Endothelial cell of umbilical vein (primary cell): ENCODE measurements around the gene BLOC1S1. TPM values are rescaled to one million over a fixed set of nuclear protein-coding genes. Genes with fewer than 3 reads are reported as not detected.

ENCODE experiments used
- BruUV-seq: library from RNA; stranded (reverse); fragments of 400-500 nt; replicated peaks from 2 replicates; lab custom pipeline; 2021; lab: Mats Ljungman, UMichigan
- CTCF ChIA-PET: fragments of 300-600, 350-600 bp; sonication (Branson Sonifier 250); formaldehyde crosslinking; loops from one replicate; lab custom pipeline; 2021; ENCODE audit warnings: antibody characterized with exemption, inconsistent platforms; lab: Charles Lee
- POLR2A ChIA-PET: fragments of 300-600, 350-600 bp; sonication (Branson Sonifier 250); formaldehyde crosslinking; loops from one replicate; lab custom pipeline; 2021; ENCODE audit warnings: antibody characterized with exemption, inconsistent platforms; lab: Charles Lee
- DNase-seq: peaks from one replicate; pipeline ENCODE4 v3.0.0-alpha.2; 2011; ENCODE audit warnings: low read depth, low spot score
- FAIRE-seq: peaks from 2 replicates; lab custom pipeline; 2011; peaks lifted over from hg19 to GRCh38; lab: Jason Lieb, UNC
- H2AFZ ChIP-seq: 2 replicates; pipeline ENCODE4 v1.6.0; 2012; ENCODE audit warnings: low read depth, low read length, control low read depth, inconsistent platforms
- H3K27ac ChIP-seq: 2 replicates; pipeline ENCODE4 v1.5.1; 2011; ENCODE audit warnings: low read depth, mild to moderate bottlenecking, control low read depth, low read length, moderate library complexity; ENCODE audit not compliant: insufficient read depth
- H3K27me3 ChIP-seq, 2 experiments: 2 replicates each; pipeline versions ENCODE4 v1.6.0 to v1.6.1; 2011; ENCODE audit warnings: low read length in 2 of 2, mixed read lengths in 1 of 2; ENCODE audit not compliant: control insufficient read depth in 2 of 2, insufficient read depth in 2 of 2
- H3K36me3 ChIP-seq, 2 experiments: 2 replicates in 1 of 2; 3 replicates in 1 of 2; pipeline ENCODE4 v1.5.1; 2011; ENCODE audit warnings: low read length in 2 of 2, mild to moderate bottlenecking in 1 of 2, moderate library complexity in 1 of 2; ENCODE audit not compliant: control insufficient read depth in 2 of 2, insufficient read depth in 2 of 2; ENCODE audit errors: extremely low read depth in 1 of 2
- H3K4me1 ChIP-seq: 3 replicates; pipeline ENCODE4 v1.5.1; 2011; ENCODE audit warnings: mild to moderate bottlenecking, low read length; ENCODE audit not compliant: control insufficient read depth, insufficient read depth; ENCODE audit errors: extremely low read depth
- H3K4me2 ChIP-seq: 2 replicates; pipeline ENCODE4 v1.6.1; 2011; ENCODE audit warnings: low read length, control low read depth, mixed read lengths; ENCODE audit not compliant: insufficient read depth
- H3K4me3 ChIP-seq, 3 experiments: fragments of 200-600 bp in 1 of 3; sonication (generic), shearing (Covaris generic) in 1 of 3; replicated peaks in 1 of 3; 2 replicates each; pipeline ENCODE4 v1.5.1; 2011 to 2016; ENCODE audit warnings: control low read depth in 3 of 3, low read length in 3 of 3, mild to moderate bottlenecking in 2 of 3, inconsistent platforms in 1 of 3, low read depth in 1 of 3, moderate library complexity in 1 of 3; ENCODE audit not compliant: insufficient read depth in 1 of 3
- H3K79me2 ChIP-seq: 2 replicates; pipeline ENCODE4 v1.6.0; 2012; ENCODE audit warnings: low read length, inconsistent platforms; ENCODE audit not compliant: control insufficient read depth, insufficient read depth
- H3K9ac ChIP-seq: replicated peaks from 2 replicates; pipeline ENCODE3; 2011; ENCODE audit warnings: low read length, control low read depth; ENCODE audit not compliant: insufficient read depth; ENCODE audit errors: extremely low read depth
- H3K9me1 ChIP-seq: replicated peaks from 3 replicates; pipeline ENCODE4 v1.6.0; 2011; ENCODE audit warnings: mild to moderate bottlenecking, low read length; ENCODE audit not compliant: control insufficient read depth, insufficient read depth; ENCODE audit errors: extremely low read depth
- H3K9me3 ChIP-seq: replicated peaks from 2 replicates; pipeline ENCODE4 v1.5.1; 2012; ENCODE audit warnings: low read length, inconsistent platforms; ENCODE audit not compliant: control insufficient read depth, insufficient read depth
- H4K20me1 ChIP-seq: replicated peaks from 2 replicates; pipeline ENCODE3; 2011; ENCODE audit warnings: mild to moderate bottlenecking, low read length; ENCODE audit not compliant: control insufficient read depth, insufficient read depth; ENCODE audit errors: extremely low read depth
- CTCF ChIP-seq, 2 donors: IDR thresholded peaks; 1 replicate in 1 of 2; 2 replicates in 1 of 2; pipeline ENCODE4 v1.5.1; 2011; ENCODE audit warnings: low read length in 2 of 2, mild to moderate bottlenecking in 2 of 2, moderate library complexity in 2 of 2, control low read depth in 1 of 2, inconsistent platforms in 1 of 2, low read depth in 1 of 2; ENCODE audit not compliant: insufficient read depth in 1 of 2; ENCODE audit errors: extremely low read depth in 1 of 2
- EZH2 ChIP-seq: IDR thresholded peaks from 2 replicates; pipeline ENCODE4 v1.6.1; 2012; ENCODE audit warnings: borderline replicate concordance, low read depth, mild to moderate bottlenecking, moderate library complexity, low read length, inconsistent platforms; ENCODE audit not compliant: severe bottlenecking
- FOS ChIP-seq: IDR thresholded peaks from 2 replicates; pipeline ENCODE4 v1.6.1; 2011; ENCODE audit warnings: mild to moderate bottlenecking, low read length, moderate library complexity, borderline replicate concordance; ENCODE audit not compliant: insufficient read depth
- GATA2 ChIP-seq: IDR thresholded peaks from 2 replicates; pipeline ENCODE4 v1.7.0; 2011; ENCODE audit warnings: low read depth, mild to moderate bottlenecking, moderate library complexity, mixed read lengths, low read length; ENCODE audit not compliant: insufficient read length, insufficient read depth
- JUN ChIP-seq: IDR thresholded peaks from 2 replicates; pipeline ENCODE4 v1.6.1; 2011; ENCODE audit warnings: borderline replicate concordance, low read depth; ENCODE audit not compliant: insufficient read length, insufficient read depth
- MAX ChIP-seq: IDR thresholded peaks from 2 replicates; pipeline ENCODE4 v1.6.1; 2011; ENCODE audit not compliant: insufficient read depth, insufficient read length
- MYC ChIP-seq: IDR thresholded peaks from one replicate; pipeline ENCODE4 v1.6.1; 2011; ENCODE audit warnings: mild to moderate bottlenecking, low read depth, low read length
- POLR2A ChIP-seq: IDR thresholded peaks from 2 replicates; pipeline ENCODE4 v1.6.1; 2012; ENCODE audit warnings: low read depth, mild to moderate bottlenecking, control low read depth, low read length
- POLR2AphosphoS5 ChIP-seq: IDR thresholded peaks from 2 replicates; pipeline ENCODE4 v1.6.1; 2012; ENCODE audit warnings: low read depth, mild to moderate bottlenecking, control low read depth, low read length, moderate library complexity; ENCODE audit not compliant: insufficient read depth
- dilution Hi-C: fragments of 300-500 bp; cut with MboI; formaldehyde crosslinking; loops from one replicate; pipeline ENCODE4 v1.15.0; 2019; ENCODE audit warnings: low sequenced_read_pairs; ENCODE audit not compliant: extremely low pct_ligation_motif_present
- intact Hi-C: fragments of 100-400 bp; cut with micrococcal nuclease; formaldehyde crosslinking; loops from one replicate; pipeline ENCODE4 v1.10.0; 2022
- polyA plus RNA-seq, 4 experiments: library from polyadenylated mRNA; depleted of rRNA in 3 of 4; stranded (reverse) in 3 of 4; unstranded in 1 of 4; fragments of >200 nt; gene quantifications; 2 replicates each; pipeline versions ENCODE4 v1.2.1 to v1.2.3, GENCODE V29; 2011 to 2012; ENCODE audit warnings: missing spikeins in 1 of 4
- total RNA-seq: library from RNA; stranded (reverse); gene quantifications from 2 replicates; pipeline ENCODE4 v1.2.3, GENCODE V29; 2021

BLOC1S1 gene
- total and polyA plus RNA-seq, 2 donors (not counting 3 experiments of a cell fraction or from before 2014, with no cell fraction given) = 84.1 to 192 TPM

- no peak overlapping the region for H3K4me3 ChIP-seq
- BruUV-seq = no TSS peak
- intact Hi-C loops (no loop called here), dilution Hi-C loops (no loop called here)
- no peaks in the 10 kb centered on the region for H3K36me3 ChIP-seq
- ChIA-PET POLR2A (no interaction called here), CTCF (interaction anchor here (1.0 to 2.9 kb wide), 4 partner anchors 15 to 50 kb away, joined by 3 to 15 read pairs (median 3); a partner anchor contains a TSS)
- no peak overlapping the region for H3K9ac ChIP-seq
- DNase-seq (no peak), FAIRE-seq (no peak)
- H3K9me1 ChIP-seq = no peaks in the 10 kb centered on the region
- H2AFZ ChIP-seq = no peak overlapping the region
- no peak for TF ChIP-seq EZH2
- no peak for TF ChIP-seq POLR2A
- TF ChIP-seq POLR2AphosphoS5 = no peak
- TF ChIP-seq FOS = no peak
- TF ChIP-seq GATA2 = no peak
- TF ChIP-seq JUN = no peak
- no peak for TF ChIP-seq CTCF (IDR thresholded peaks at IDR 0.05; ENCODE audit: extremely low read depth in 1 of 2, insufficient read depth in 1 of 2, low read depth in 1 of 2, low read length in 2 of 2)
- TF ChIP-seq MAX = no peak
- TF ChIP-seq MYC = no peak
- no peaks in the 10 kb centered on the region for H4K20me1 ChIP-seq
- H3K79me2 ChIP-seq = no peaks in the 10 kb centered on the region
- H3K4me1 ChIP-seq = no peaks in the 10 kb centered on the region
- H3K27ac ChIP-seq = no peak overlapping the region
- no peaks in the 10 kb centered on the region for H3K27me3 ChIP-seq
- H3K9me3 ChIP-seq = no peaks in the 10 kb centered on the region
- H3K4me2 ChIP-seq = no peak overlapping the region
Measured at GRCh38 chr12:55696796-55697462, 18.9 kb upstream of the BLOC1S1 start.
